Panc1 (cell line): ENCODE results near the gene DYNAP.

Source experiments
- TF ChIP-seq, protein P1 (sequence below): fragments of 450-650 bp; IDR thresholded peaks from 2 replicates; pipeline ENCODE4 v1.5.1; 2017; ENCODE audit warnings: mild to moderate bottlenecking
- TF ChIP-seq, protein P2 (sequence below), 2 experiments: IDR thresholded peaks; 2 replicates each; pipeline ENCODE4 v1.6.1; 2011 to 2012; ENCODE audit warnings: low read depth in 2 of 2, control low read depth in 1 of 2, low read length in 1 of 2, mild to moderate bottlenecking in 1 of 2, moderate library complexity in 1 of 2; ENCODE audit not compliant: insufficient read depth in 1 of 2

DNA sequence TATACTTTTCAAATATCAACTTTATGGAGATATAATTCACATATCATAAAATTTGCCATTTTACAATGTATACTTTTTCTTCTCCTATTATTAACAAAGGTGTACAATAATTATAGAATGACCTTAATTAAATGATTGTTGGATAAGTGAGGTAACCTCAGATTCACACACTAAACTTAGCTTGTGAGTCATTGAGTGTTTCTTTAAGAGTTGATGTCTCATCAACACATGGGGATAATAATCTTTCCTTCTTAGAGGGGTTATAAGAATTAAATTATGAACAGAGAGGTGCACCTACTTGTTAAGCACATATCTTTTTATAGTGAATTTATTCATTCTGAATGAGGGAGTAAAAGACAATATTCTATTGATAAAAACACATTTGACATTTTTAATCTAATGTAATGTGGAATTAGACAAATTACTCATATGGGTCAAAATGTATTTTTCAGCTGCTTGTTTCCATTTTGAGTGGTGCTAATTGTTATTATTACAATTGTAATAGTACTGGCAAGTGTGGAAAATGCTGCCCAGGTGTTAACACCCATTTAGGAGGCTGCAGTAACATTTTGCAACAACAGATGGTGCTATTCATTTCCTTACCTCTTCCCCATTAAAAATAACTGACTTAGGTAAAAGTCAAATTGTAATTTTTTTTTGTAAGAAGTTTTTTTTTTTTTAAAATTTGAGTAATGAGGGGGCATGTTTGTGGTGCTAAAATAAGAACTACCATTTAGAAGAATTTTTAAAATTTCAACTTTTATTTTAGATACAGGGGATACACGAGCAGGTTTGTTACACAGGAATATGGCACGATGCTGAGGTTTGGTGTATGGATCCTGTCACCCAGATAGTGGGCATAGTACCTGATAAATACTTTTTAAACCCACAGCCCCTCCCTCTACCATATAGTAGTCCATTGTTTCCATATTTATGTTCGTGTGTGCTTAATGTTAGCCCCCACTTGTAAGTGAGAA lies 32.1 kb upstream of the DYNAP start:
- TF ChIP-seq, protein P1, sequence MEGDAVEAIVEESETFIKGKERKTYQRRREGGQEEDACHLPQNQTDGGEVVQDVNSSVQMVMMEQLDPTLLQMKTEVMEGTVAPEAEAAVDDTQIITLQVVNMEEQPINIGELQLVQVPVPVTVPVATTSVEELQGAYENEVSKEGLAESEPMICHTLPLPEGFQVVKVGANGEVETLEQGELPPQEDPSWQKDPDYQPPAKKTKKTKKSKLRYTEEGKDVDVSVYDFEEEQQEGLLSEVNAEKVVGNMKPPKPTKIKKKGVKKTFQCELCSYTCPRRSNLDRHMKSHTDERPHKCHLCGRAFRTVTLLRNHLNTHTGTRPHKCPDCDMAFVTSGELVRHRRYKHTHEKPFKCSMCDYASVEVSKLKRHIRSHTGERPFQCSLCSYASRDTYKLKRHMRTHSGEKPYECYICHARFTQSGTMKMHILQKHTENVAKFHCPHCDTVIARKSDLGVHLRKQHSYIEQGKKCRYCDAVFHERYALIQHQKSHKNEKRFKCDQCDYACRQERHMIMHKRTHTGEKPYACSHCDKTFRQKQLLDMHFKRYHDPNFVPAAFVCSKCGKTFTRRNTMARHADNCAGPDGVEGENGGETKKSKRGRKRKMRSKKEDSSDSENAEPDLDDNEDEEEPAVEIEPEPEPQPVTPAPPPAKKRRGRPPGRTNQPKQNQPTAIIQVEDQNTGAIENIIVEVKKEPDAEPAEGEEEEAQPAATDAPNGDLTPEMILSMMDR: peak; percentile 46; the same call in 1 of the 2 replicates
- TF ChIP-seq, protein P2, sequence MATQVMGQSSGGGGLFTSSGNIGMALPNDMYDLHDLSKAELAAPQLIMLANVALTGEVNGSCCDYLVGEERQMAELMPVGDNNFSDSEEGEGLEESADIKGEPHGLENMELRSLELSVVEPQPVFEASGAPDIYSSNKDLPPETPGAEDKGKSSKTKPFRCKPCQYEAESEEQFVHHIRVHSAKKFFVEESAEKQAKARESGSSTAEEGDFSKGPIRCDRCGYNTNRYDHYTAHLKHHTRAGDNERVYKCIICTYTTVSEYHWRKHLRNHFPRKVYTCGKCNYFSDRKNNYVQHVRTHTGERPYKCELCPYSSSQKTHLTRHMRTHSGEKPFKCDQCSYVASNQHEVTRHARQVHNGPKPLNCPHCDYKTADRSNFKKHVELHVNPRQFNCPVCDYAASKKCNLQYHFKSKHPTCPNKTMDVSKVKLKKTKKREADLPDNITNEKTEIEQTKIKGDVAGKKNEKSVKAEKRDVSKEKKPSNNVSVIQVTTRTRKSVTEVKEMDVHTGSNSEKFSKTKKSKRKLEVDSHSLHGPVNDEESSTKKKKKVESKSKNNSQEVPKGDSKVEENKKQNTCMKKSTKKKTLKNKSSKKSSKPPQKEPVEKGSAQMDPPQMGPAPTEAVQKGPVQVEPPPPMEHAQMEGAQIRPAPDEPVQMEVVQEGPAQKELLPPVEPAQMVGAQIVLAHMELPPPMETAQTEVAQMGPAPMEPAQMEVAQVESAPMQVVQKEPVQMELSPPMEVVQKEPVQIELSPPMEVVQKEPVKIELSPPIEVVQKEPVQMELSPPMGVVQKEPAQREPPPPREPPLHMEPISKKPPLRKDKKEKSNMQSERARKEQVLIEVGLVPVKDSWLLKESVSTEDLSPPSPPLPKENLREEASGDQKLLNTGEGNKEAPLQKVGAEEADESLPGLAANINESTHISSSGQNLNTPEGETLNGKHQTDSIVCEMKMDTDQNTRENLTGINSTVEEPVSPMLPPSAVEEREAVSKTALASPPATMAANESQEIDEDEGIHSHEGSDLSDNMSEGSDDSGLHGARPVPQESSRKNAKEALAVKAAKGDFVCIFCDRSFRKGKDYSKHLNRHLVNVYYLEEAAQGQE (IDR thresholded peaks at IDR 0.05; ENCODE audit: insufficient read depth in 1 of 2, low read depth in 2 of 2, low read length in 1 of 2): no peak
